WTC11 (cell line): Measurements from ENCODE around the gene TREH. TPM values are rescaled to one million over a fixed set of nuclear protein-coding genes. Genes with fewer than 3 reads are reported as not detected.

Source experiments
- ATAC-seq: fragments of 200-7000 bp; cut with Tn5 transposase; 2 replicates; pipeline ENCODE4 v1.10.0; 2021; ENCODE audit warnings: mild to moderate bottlenecking, moderate library complexity
- CTCF ChIA-PET: fragments of 300-600 bp; sonication (Branson Sonifier 250); formaldehyde crosslinking; loops from one replicate; lab custom pipeline; 2021; ENCODE audit warnings: antibody characterized with exemption; lab: Charles Lee
- POLR2A ChIA-PET: fragments of 350-600 bp; sonication (Branson Sonifier 250); formaldehyde crosslinking; loops from one replicate; lab custom pipeline; 2021; ENCODE audit warnings: antibody characterized with exemption; lab: Charles Lee
- DNase-seq: peaks from one replicate; pipeline ENCODE4 v3.0.0; 2021; ENCODE audit warnings: low spot score
- H3K27ac Mint-ChIP-seq: 2 replicates; pipeline ENCODE4 v1.8.0; 2021; ENCODE audit warnings: mixed read lengths
- H3K27me3 Mint-ChIP-seq: 2 replicates; pipeline ENCODE4 v1.8.0; 2021; ENCODE audit warnings: low read depth, mild to moderate bottlenecking, moderate library complexity, mixed read lengths
- H3K36me3 Mint-ChIP-seq: 2 replicates; pipeline ENCODE4 v1.8.0; 2021; ENCODE audit warnings: mixed read lengths
- H3K4me1 Mint-ChIP-seq: 2 replicates; pipeline ENCODE4 v1.8.0; 2022; ENCODE audit warnings: mixed read lengths
- H3K4me3 Mint-ChIP-seq: 2 replicates; pipeline ENCODE4 v1.8.0; 2021; ENCODE audit warnings: mild to moderate bottlenecking, moderate library complexity, mixed read lengths
- H3K9me3 Mint-ChIP-seq: 2 replicates; pipeline ENCODE4 v1.8.0; 2021; ENCODE audit warnings: mixed read lengths
- ATF1 ChIP-seq: sonication (generic); formaldehyde crosslinking; IDR thresholded peaks from 2 replicates; pipeline ENCODE4 v1.8.1; 2023; ENCODE audit warnings: mild to moderate bottlenecking, moderate library complexity, missing genetic modification reagents
- ATF6 ChIP-seq: sonication (generic); formaldehyde crosslinking; IDR thresholded peaks from 2 replicates; pipeline ENCODE4 v1.8.1; 2023; ENCODE audit warnings: mild to moderate bottlenecking, missing genetic modification reagents
- CREB1 ChIP-seq: sonication (generic); formaldehyde crosslinking; IDR thresholded peaks from 2 replicates; pipeline ENCODE4 v1.8.0; 2023; ENCODE audit warnings: mild to moderate bottlenecking, missing genetic modification reagents
- E2F1 ChIP-seq: sonication (generic); formaldehyde crosslinking; IDR thresholded peaks from 2 replicates; pipeline ENCODE4 v1.8.0; 2022; ENCODE audit warnings: mild to moderate bottlenecking, missing genetic modification reagents
- ESRRA ChIP-seq: sonication (generic); formaldehyde crosslinking; IDR thresholded peaks from 2 replicates; pipeline ENCODE4 v1.8.1; 2022; ENCODE audit warnings: mild to moderate bottlenecking, missing genetic modification reagents, borderline replicate concordance
- FOXP1 ChIP-seq: sonication (generic); formaldehyde crosslinking; IDR thresholded peaks from 2 replicates; pipeline ENCODE4 v1.8.0; 2022; ENCODE audit warnings: missing genetic modification reagents, mild to moderate bottlenecking, moderate library complexity, borderline replicate concordance
- KAT7 ChIP-seq: sonication (generic); formaldehyde crosslinking; IDR thresholded peaks from 2 replicates; pipeline ENCODE4 v1.8.1; 2023; ENCODE audit warnings: missing genetic modification reagents, mild to moderate bottlenecking, borderline replicate concordance
- MLX ChIP-seq: sonication (generic); formaldehyde crosslinking; IDR thresholded peaks from 2 replicates; pipeline ENCODE4 v1.8.1; 2023; ENCODE audit warnings: mild to moderate bottlenecking, missing genetic modification reagents, moderate library complexity
- NFATC4 ChIP-seq: fragments of 250-450 bp; sonication (Bioruptor Pico); IDR thresholded peaks from 2 replicates; pipeline ENCODE4 v1.9.0; 2021; ENCODE audit warnings: mild to moderate bottlenecking
- NFE2L1 ChIP-seq: sonication (generic); formaldehyde crosslinking; IDR thresholded peaks from 2 replicates; pipeline ENCODE4 v1.8.1; 2023; ENCODE audit warnings: missing genetic modification reagents
- PRDM15 ChIP-seq: sonication (generic); formaldehyde crosslinking; IDR thresholded peaks from 2 replicates; pipeline ENCODE4 v1.8.0; 2022; ENCODE audit warnings: missing genetic modification reagents
- PREB ChIP-seq: sonication (generic); formaldehyde crosslinking; IDR thresholded peaks from 2 replicates; pipeline ENCODE4 v1.8.1; 2022; ENCODE audit warnings: mild to moderate bottlenecking, missing genetic modification reagents, moderate library complexity, borderline replicate concordance
- SMAD4 ChIP-seq: sonication (generic); formaldehyde crosslinking; IDR thresholded peaks from 2 replicates; pipeline ENCODE4 v1.8.0; 2022; ENCODE audit warnings: mild to moderate bottlenecking, missing genetic modification reagents
- ZMAT4 ChIP-seq: fragments of 250-450 bp; sonication (Bioruptor Pico); IDR thresholded peaks from 2 replicates; pipeline ENCODE4 v1.9.0; 2021; ENCODE audit warnings: mild to moderate bottlenecking
- ZNF121 ChIP-seq: sonication (generic); formaldehyde crosslinking; IDR thresholded peaks from 2 replicates; pipeline ENCODE4 v1.8.0; 2023; ENCODE audit warnings: missing genetic modification reagents
- ZNF232 ChIP-seq: sonication (generic); formaldehyde crosslinking; IDR thresholded peaks from 2 replicates; pipeline ENCODE4 v1.8.0; 2022; ENCODE audit warnings: mild to moderate bottlenecking, missing genetic modification reagents
- ZNF263 ChIP-seq: sonication (generic); formaldehyde crosslinking; IDR thresholded peaks from 2 replicates; pipeline ENCODE4 v1.8.1; 2022; ENCODE audit warnings: low read depth, mild to moderate bottlenecking, moderate library complexity, missing genetic modification reagents
- total RNA-seq: library from RNA; stranded (reverse); gene quantifications from 3 replicates; pipeline ENCODE4 v1.2.3, GENCODE V29; 2021

TREH gene
- total RNA-seq, 1 experiment from 2014 or later = not detected

GRCh38 chr11:118651820-118652219 is 27.6 kb downstream of the TREH start:
- POLR2A ChIA-PET = interaction anchor here (1.1 kb wide), 1 partner anchor 17 kb away, joined by 3 read pairs; no protein-coding TSS in a partner anchor

GRCh38 chr11:118650366-118650765 is 29.1 kb downstream of the TREH start:
- H3K4me3 Mint-ChIP-seq = no peak overlapping the region
- ChIA-PET CTCF (no interaction called here), POLR2A (no interaction called here)
- H3K27ac Mint-ChIP-seq = no peak overlapping the region
- TF ChIP-seq PREB (CRISPR knock-in tag) (no peak), NFE2L1 (CRISPR knock-in tag) (no peak), ATF6 (CRISPR knock-in tag) (no peak), ZMAT4 (CRISPR knock-in tag) (no peak), CREB1 (CRISPR knock-in tag) (no peak)
- no peaks in the 10 kb centered on the region for H3K27me3 Mint-ChIP-seq
- H3K9me3 Mint-ChIP-seq = no peaks in the 10 kb centered on the region
- DNase-seq (no peak), ATAC-seq (no peak)
- H3K4me1 Mint-ChIP-seq = no peaks in the 10 kb centered on the region
- H3K36me3 Mint-ChIP-seq = peaks cover 53% of the 10 kb centered on the region

More at GRCh38 chr11:118651820-118652219, 27.6 kb downstream of the TREH start:
- no peak overlapping the region for H3K4me3 Mint-ChIP-seq
- H3K36me3 Mint-ChIP-seq = peaks cover 45% of the 10 kb centered on the region
- H3K27ac Mint-ChIP-seq = no peak overlapping the region
- no peaks in the 10 kb centered on the region for H3K4me1 Mint-ChIP-seq
- no peaks in the 10 kb centered on the region for H3K9me3 Mint-ChIP-seq
- TF ChIP-seq NFATC4 (CRISPR knock-in tag) = no peak
- no peak for TF ChIP-seq ESRRA (CRISPR knock-in tag)
- no peak for TF ChIP-seq SMAD4 (CRISPR knock-in tag)
- TF ChIP-seq ZNF232 (CRISPR knock-in tag) = no peak
- TF ChIP-seq MLX (CRISPR knock-in tag) = no peak
- no peak for TF ChIP-seq KAT7
- TF ChIP-seq E2F1 (CRISPR knock-in tag) = no peak
- no peak for TF ChIP-seq FOXP1
- no peak for TF ChIP-seq PRDM15 (CRISPR knock-in tag)
- TF ChIP-seq ZNF263 (CRISPR knock-in tag) = no peak
- no peak for TF ChIP-seq ATF1
- no peak for TF ChIP-seq ZNF121 (CRISPR knock-in tag)
- H3K27me3 Mint-ChIP-seq = no peaks in the 10 kb centered on the region
- ATAC-seq (no peak), DNase-seq (no peak)
- CTCF ChIA-PET = no interaction called here
